ENCODE results near the gene ADCY5.

Gene ADCY5

DNA sequence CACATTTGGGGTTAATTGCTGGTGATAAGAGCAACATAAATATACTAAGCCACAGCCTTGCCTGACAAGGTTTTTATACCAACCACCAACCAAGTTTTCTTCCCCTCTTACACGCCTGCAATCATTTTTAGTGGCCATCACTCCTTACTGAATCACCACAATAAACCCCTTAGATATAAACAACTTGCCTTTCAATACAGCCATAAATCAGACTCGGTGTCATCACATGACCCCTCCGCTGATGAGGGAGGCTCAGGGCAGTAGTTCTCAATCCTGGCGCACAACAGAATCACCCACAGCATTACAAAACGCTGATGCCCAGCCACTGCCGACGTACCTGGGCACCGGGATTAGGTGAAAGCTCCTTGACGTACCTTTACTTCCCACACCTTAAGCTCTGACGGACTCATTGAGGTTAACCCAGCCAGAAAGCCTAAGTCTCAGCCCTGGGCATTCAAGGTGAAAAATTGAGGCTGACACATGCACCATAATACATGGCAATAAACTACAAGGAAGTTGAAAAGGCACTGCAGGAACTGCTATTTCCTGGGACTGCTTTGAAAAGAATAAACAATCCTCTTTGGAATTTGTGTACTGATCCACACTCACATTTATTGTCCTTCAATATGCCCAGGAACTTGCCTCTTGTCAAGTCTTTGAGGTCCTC, 17.1 kb downstream of the ADCY5 start:
- TF ChIP-seq, protein P1, sequence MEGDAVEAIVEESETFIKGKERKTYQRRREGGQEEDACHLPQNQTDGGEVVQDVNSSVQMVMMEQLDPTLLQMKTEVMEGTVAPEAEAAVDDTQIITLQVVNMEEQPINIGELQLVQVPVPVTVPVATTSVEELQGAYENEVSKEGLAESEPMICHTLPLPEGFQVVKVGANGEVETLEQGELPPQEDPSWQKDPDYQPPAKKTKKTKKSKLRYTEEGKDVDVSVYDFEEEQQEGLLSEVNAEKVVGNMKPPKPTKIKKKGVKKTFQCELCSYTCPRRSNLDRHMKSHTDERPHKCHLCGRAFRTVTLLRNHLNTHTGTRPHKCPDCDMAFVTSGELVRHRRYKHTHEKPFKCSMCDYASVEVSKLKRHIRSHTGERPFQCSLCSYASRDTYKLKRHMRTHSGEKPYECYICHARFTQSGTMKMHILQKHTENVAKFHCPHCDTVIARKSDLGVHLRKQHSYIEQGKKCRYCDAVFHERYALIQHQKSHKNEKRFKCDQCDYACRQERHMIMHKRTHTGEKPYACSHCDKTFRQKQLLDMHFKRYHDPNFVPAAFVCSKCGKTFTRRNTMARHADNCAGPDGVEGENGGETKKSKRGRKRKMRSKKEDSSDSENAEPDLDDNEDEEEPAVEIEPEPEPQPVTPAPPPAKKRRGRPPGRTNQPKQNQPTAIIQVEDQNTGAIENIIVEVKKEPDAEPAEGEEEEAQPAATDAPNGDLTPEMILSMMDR (IDR thresholded peaks at IDR 0.05; ENCODE audit: low read length, missing control alignments): no peak
- H3K4me3 ChIP-seq (replicated peaks; ENCODE audit: low read depth, low read length): no peak overlapping the region
- no peak for DNase-seq (ENCODE audit: low read depth)

GRCh38 chr3:123431007-123431657, 17.8 kb downstream of the ADCY5 start:
- TF ChIP-seq, protein P1 (IDR thresholded peaks at IDR 0.05; ENCODE audit: low read length, missing control alignments): no peak
- no peak overlapping the region for H3K4me3 ChIP-seq (replicated peaks; ENCODE audit: low read depth, low read length)
- no peak for DNase-seq (ENCODE audit: low read depth)

DNA sequence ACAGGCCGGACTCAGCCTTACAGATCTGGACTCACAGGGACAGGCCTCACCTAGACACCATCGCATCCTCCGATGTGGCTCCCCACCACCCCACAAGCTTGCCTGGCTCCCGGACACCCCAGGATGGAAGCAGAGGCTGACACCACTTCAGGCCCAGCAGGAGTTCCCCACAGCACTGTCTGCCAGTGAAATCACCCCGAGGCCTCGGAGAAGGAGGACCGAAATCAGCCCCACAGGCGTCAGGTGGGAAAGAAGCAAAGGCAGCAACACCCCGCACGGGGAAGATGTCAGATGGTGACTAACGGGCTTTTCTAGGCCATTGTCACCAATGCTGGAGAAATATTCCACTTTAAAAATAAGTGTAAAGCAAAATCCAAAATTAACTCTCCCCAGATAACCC, 18.6 kb downstream of the ADCY5 start:
- DNase-seq (ENCODE audit: low read depth): no peak
- TF ChIP-seq, protein P1 (IDR thresholded peaks at IDR 0.05; ENCODE audit: low read length, missing control alignments): no peak
- H3K4me3 ChIP-seq (replicated peaks; ENCODE audit: low read depth, low read length): no peak overlapping the region

- TF ChIP-seq, protein P1 (IDR thresholded peaks at IDR 0.05; ENCODE audit: low read length, missing control alignments): no peak
- H3K4me3 ChIP-seq (replicated peaks; ENCODE audit: low read depth, low read length): no peak overlapping the region
- DNase-seq (ENCODE audit: low read depth): no peak
These were observed 19.3 kb downstream of the ADCY5 start for GRCh38 chr3:123429362-123430125.

GRCh38 chr3:123424999-123425712, 23.7 kb downstream of the ADCY5 start:
- H3K4me3 ChIP-seq (replicated peaks; ENCODE audit: low read depth, low read length): no peak overlapping the region
- TF ChIP-seq, protein P1 (IDR thresholded peaks at IDR 0.05; ENCODE audit: low read length, missing control alignments): no peak
- no peak for DNase-seq (ENCODE audit: low read depth)

DNA sequence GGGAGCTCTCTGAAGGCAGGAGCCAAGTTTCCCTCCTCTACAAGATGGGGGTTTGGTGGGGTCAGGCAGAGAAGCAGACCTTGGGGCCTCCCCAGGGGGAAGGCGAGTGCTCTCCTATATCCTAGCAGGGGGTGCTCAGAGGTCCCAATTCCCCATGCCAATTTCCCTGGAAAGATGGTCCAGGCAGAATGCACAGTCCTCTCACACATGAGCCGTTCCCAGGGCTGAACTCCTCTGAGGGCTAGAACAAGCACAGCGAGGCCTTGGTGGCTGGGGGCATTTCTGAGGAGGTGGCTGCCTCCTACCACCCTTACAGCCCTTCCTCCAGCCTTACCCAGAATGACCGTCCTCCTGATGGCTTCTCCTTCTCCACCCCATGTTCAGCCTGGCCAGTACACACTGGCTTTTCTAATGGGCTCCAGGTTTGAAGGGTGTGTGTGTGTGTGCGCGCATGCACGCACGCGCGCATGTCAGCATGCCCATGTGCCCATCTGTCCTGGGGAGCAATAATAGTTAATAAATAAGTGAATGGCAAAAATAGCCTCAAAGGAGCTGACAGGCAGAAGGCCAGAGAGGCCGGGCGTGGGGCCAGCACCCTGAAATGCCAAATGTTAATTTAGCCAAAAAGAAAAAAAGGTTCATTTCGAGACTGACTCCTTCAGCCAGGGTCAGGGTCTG, 24.4 kb downstream of the ADCY5 start:
- no peak overlapping the region for H3K4me3 ChIP-seq (replicated peaks; ENCODE audit: low read depth, low read length)
- no peak for DNase-seq (ENCODE audit: low read depth)
- TF ChIP-seq, protein P1 (IDR thresholded peaks at IDR 0.05; ENCODE audit: low read length, missing control alignments): no peak

Measured in fibroblast of pulmonary artery (primary cell).